ENCODE measurements around the gene SCLY.

The SCLY gene

GRCh38 chr2:238125127-238125885 lies 64.5 kb downstream of the SCLY start:
- Mint-ChIP-seq H3K4me3 (no peak overlapping the region), H3K9me3 (no peaks in the 10 kb centered on the region), H3K4me1 (ENCODE audit: low read depth) (no peaks in the 10 kb centered on the region), H3K27ac (no peak overlapping the region), H3K27me3 (no peaks in the 10 kb centered on the region), H3K36me3 (ENCODE audit: low read depth) (no peaks in the 10 kb centered on the region)
- no peak for DNase-seq

- no peaks in the 10 kb centered on the region for H3K4me1 Mint-ChIP-seq (ENCODE audit: low read depth)
- no peak overlapping the region for H3K27ac Mint-ChIP-seq
- DNase-seq = no peak
These were observed 65.5 kb downstream of the SCLY start for GRCh38 chr2:238126338-238126737.

GRCh38 chr2:238126775-238127164 lies 66.0 kb downstream of the SCLY start:
- Mint-ChIP-seq H3K9me3 (no peaks in the 10 kb centered on the region), H3K27ac (no peak overlapping the region), H3K4me3 (no peak overlapping the region), H3K27me3 (no peaks in the 10 kb centered on the region), H3K4me1 (ENCODE audit: low read depth) (no peaks in the 10 kb centered on the region), H3K36me3 (ENCODE audit: low read depth) (no peaks in the 10 kb centered on the region)
- no peak for DNase-seq

More at GRCh38 chr2:238126338-238126737, 65.5 kb downstream of the SCLY start:
- Mint-ChIP-seq H3K4me3 (no peak overlapping the region), H3K36me3 (ENCODE audit: low read depth) (no peaks in the 10 kb centered on the region), H3K27me3 (no peaks in the 10 kb centered on the region), H3K9me3 (no peaks in the 10 kb centered on the region)

GRCh38 chr2:238127165-238128060 lies 66.6 kb downstream of the SCLY start:
- H3K9me3 Mint-ChIP-seq = no peaks in the 10 kb centered on the region
- no peak for DNase-seq

GRCh38 chr2:238128061-238128440 lies 67.2 kb downstream of the SCLY start:
- no peaks in the 10 kb centered on the region for H3K9me3 Mint-ChIP-seq
- H3K36me3 Mint-ChIP-seq (ENCODE audit: low read depth) = no peaks in the 10 kb centered on the region
- H3K4me1 Mint-ChIP-seq (ENCODE audit: low read depth) = no peaks in the 10 kb centered on the region
- no peak overlapping the region for H3K27ac Mint-ChIP-seq
- H3K27me3 Mint-ChIP-seq = no peaks in the 10 kb centered on the region
- DNase-seq = no peak
- H3K4me3 Mint-ChIP-seq = no peak overlapping the region

More at GRCh38 chr2:238127165-238128060, 66.6 kb downstream of the SCLY start:
- Mint-ChIP-seq H3K36me3 (ENCODE audit: low read depth) (no peaks in the 10 kb centered on the region), H3K27me3 (no peaks in the 10 kb centered on the region), H3K4me3 (no peak overlapping the region), H3K4me1 (ENCODE audit: low read depth) (no peaks in the 10 kb centered on the region), H3K27ac (no peak overlapping the region)

- Mint-ChIP-seq H3K27me3 (no peaks in the 10 kb centered on the region), H3K27ac (no peak overlapping the region), H3K4me1 (ENCODE audit: low read depth) (no peaks in the 10 kb centered on the region), H3K4me3 (no peak overlapping the region), H3K36me3 (ENCODE audit: low read depth) (no peaks in the 10 kb centered on the region), H3K9me3 (no peaks in the 10 kb centered on the region)
- DNase-seq = no peak
These were observed 67.8 kb downstream of the SCLY start for GRCh38 chr2:238128534-238129001.

GRCh38 chr2:238129166-238130010 lies 68.6 kb downstream of the SCLY start:
- no peaks in the 10 kb centered on the region for H3K9me3 Mint-ChIP-seq
- H3K36me3 Mint-ChIP-seq (ENCODE audit: low read depth) = no peaks in the 10 kb centered on the region
- H3K4me1 Mint-ChIP-seq (ENCODE audit: low read depth) = no peaks in the 10 kb centered on the region
- no peaks in the 10 kb centered on the region for H3K27me3 Mint-ChIP-seq
- H3K27ac Mint-ChIP-seq = no peak overlapping the region
- no peak for DNase-seq
- H3K4me3 Mint-ChIP-seq = no peak overlapping the region

GRCh38 chr2:238130111-238130695 lies 69.4 kb downstream of the SCLY start:
- Mint-ChIP-seq H3K4me1 (ENCODE audit: low read depth) (no peaks in the 10 kb centered on the region), H3K36me3 (ENCODE audit: low read depth) (no peaks in the 10 kb centered on the region), H3K27ac (no peak overlapping the region), H3K27me3 (no peaks in the 10 kb centered on the region), H3K4me3 (no peak overlapping the region), H3K9me3 (no peaks in the 10 kb centered on the region)
- DNase-seq = no peak

GRCh38 chr2:238130696-238131628 lies 70.2 kb downstream of the SCLY start:
- no peak overlapping the region for H3K27ac Mint-ChIP-seq
- no peaks in the 10 kb centered on the region for H3K4me1 Mint-ChIP-seq (ENCODE audit: low read depth)
- no peaks in the 10 kb centered on the region for H3K36me3 Mint-ChIP-seq (ENCODE audit: low read depth)
- no peak for DNase-seq
- no peak overlapping the region for H3K4me3 Mint-ChIP-seq
- no peaks in the 10 kb centered on the region for H3K27me3 Mint-ChIP-seq
- no peaks in the 10 kb centered on the region for H3K9me3 Mint-ChIP-seq

GRCh38 chr2:238131761-238132462 lies 71.1 kb downstream of the SCLY start:
- DNase-seq = no peak
- Mint-ChIP-seq H3K27ac (no peak overlapping the region), H3K36me3 (ENCODE audit: low read depth) (no peaks in the 10 kb centered on the region), H3K4me1 (ENCODE audit: low read depth) (no peaks in the 10 kb centered on the region), H3K27me3 (no peaks in the 10 kb centered on the region), H3K9me3 (no peaks in the 10 kb centered on the region), H3K4me3 (no peak overlapping the region)

GRCh38 chr2:238132463-238133450 lies 72.0 kb downstream of the SCLY start:
- Mint-ChIP-seq H3K4me3 (no peak overlapping the region), H3K27ac (no peak overlapping the region), H3K4me1 (ENCODE audit: low read depth) (no peaks in the 10 kb centered on the region), H3K36me3 (ENCODE audit: low read depth) (no peaks in the 10 kb centered on the region), H3K27me3 (no peaks in the 10 kb centered on the region), H3K9me3 (no peaks in the 10 kb centered on the region)
- DNase-seq = no peak

All from activated T-cell treated with anti-CD3 and anti-CD28 coated beads, Interleukin-2, amount 50 U/mL, for 24 hours (primary cell).